Esophagus squamous epithelium (tissue), 4 donors: Measurements from ENCODE around the gene CKLF.

Source experiments
- CTCF ChIP-seq, 6 experiments: fragments of 450-650 bp in 4 of 6; fragments of 200-600 bp in 2 of 6; sonication (generic) in 2 of 6; IDR thresholded peaks; one replicate each; pipeline ENCODE4 v1.5.1; 2016 to 2019; ENCODE audit warnings: antibody characterized with exemption in 6 of 6, mild to moderate bottlenecking in 4 of 6, moderate library complexity in 4 of 6
- POLR2A ChIP-seq, 4 donors: fragments of 450-650 bp; IDR thresholded peaks; one replicate each; pipeline ENCODE4 v1.6.1; 2017; ENCODE audit warnings: antibody characterized with exemption in 4 of 4, mild to moderate bottlenecking in 4 of 4, moderate library complexity in 3 of 4

GRCh38 chr16:66574081-66574480 lies 21.7 kb downstream of the CKLF start:
- TF ChIP-seq CTCF (IDR thresholded peaks at IDR 0.05) (no peak), POLR2A (IDR thresholded peaks at IDR 0.05) (no peak)
